BE2C (cell line): Measurements from ENCODE around the gene TIMP3.

Experiments used
- DNase-seq: peaks from one replicate; pipeline ENCODE4 v3.0.0-alpha.2; 2020
- H3K27me3 ChIP-seq: fragments of 250-450 bp; sonication (Bioruptor Pico); 2 replicates; pipeline ENCODE4 v1.5.1; 2020; ENCODE audit warnings: mild to moderate bottlenecking
- H3K36me3 ChIP-seq: fragments of 250-450 bp; sonication (Bioruptor Pico); 2 replicates; pipeline ENCODE4 v1.5.1; 2020; ENCODE audit warnings: mild to moderate bottlenecking
- H3K4me1 ChIP-seq: fragments of 250-450 bp; sonication (Bioruptor Pico); 2 replicates; pipeline ENCODE4 v1.5.1; 2020
- H3K4me3 ChIP-seq: 2 replicates; pipeline ENCODE4 v1.5.1; 2011; ENCODE audit warnings: low read depth, low read length
- H3K9me3 ChIP-seq: fragments of 250-450 bp; sonication (Bioruptor Pico); 2 replicates; pipeline ENCODE4 v1.5.1; 2020
- TF ChIP-seq, protein P1 (sequence below): IDR thresholded peaks from 2 replicates; pipeline ENCODE4 v1.5.1; 2012; ENCODE audit warnings: mild to moderate bottlenecking, low read depth, low read length

TIMP3 gene

DNA sequence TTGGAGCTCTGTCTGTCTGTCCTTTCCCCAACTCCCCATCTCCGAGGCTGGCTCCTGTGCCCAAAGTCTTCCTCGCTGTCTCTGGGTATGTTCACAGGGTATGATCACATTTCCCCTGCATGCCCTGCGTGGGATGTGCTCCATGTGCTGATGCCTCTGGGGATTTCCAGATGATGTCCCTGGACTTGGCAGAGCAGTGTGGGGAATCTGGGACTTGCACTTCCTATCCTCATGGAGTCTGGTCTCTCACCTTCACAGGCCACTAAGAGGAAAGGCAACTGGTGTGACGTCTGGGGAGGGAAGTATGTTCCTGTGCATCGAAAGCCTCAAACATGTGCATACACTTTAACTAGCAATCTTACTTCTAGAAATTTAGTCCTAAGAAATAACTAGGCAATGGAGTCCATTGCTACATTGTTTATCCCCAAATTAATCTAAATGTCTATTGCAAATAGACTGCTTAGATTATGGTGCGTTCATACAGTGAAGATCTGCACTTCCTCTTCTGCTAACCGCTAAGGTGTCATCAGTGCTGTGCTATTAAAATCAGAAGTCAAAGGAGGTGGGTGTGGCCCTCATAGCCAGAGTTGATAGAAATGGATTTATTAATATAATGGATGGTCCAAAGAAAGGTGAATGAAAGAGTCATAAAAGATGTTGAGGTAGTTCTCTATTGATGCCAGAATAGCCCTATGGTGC lies 20.8 kb downstream of the TIMP3 start:
- DNase-seq: no peak

DNA sequence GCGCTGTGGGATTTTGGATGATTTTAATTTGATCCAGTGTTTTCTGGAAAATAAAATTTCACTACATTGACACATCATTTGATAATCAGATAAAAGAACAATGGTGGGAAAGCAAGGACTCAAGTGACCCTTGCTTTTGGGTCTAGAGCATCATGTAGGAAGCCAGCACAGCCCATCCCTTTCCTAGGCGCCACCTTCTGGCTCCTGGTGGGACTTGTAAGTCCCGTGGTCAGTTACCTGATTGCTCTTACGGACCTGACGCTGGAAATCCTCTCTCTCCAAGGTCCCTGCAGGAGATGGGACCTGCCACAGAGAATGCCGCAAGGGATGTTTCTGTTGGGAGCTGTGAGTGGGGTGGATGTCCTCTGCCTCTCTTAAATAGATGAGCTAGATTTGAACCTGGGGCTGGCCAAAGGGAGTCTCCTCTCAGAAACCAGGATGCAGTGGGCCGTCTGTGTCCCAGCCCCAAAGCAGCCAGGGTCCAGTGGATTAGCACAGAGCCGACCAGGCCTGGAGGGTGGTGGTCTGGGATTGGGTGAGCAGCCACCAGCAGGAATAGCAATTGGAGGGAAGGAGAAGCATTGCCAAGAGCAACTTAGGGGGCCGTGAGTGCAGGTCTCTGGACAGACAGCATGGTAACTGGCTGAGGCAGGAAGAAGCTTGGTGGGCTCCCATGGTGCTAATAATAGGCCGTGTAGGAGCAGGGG lies 21.7 kb downstream of the TIMP3 start:
- H3K4me3 ChIP-seq: no peak overlapping the region
- H3K9me3 ChIP-seq: no peaks in the 10 kb centered on the region
- peak; percentile 54 for DNase-seq
- no peaks in the 10 kb centered on the region for H3K27me3 ChIP-seq
- H3K36me3 ChIP-seq: no peaks in the 10 kb centered on the region
- H3K4me1 ChIP-seq: no peaks in the 10 kb centered on the region; the same call in 1 of the 2 replicates
- TF ChIP-seq, protein P1, sequence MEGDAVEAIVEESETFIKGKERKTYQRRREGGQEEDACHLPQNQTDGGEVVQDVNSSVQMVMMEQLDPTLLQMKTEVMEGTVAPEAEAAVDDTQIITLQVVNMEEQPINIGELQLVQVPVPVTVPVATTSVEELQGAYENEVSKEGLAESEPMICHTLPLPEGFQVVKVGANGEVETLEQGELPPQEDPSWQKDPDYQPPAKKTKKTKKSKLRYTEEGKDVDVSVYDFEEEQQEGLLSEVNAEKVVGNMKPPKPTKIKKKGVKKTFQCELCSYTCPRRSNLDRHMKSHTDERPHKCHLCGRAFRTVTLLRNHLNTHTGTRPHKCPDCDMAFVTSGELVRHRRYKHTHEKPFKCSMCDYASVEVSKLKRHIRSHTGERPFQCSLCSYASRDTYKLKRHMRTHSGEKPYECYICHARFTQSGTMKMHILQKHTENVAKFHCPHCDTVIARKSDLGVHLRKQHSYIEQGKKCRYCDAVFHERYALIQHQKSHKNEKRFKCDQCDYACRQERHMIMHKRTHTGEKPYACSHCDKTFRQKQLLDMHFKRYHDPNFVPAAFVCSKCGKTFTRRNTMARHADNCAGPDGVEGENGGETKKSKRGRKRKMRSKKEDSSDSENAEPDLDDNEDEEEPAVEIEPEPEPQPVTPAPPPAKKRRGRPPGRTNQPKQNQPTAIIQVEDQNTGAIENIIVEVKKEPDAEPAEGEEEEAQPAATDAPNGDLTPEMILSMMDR: peak; percentile 65

More for the DNA sequence above, 20.8 kb downstream of the TIMP3 start:
- H3K4me3 ChIP-seq: no peak overlapping the region
- TF ChIP-seq, protein P1: no peak
- no peaks in the 10 kb centered on the region for H3K36me3 ChIP-seq
- H3K27me3 ChIP-seq: no peaks in the 10 kb centered on the region
- H3K4me1 ChIP-seq: no peaks in the 10 kb centered on the region; the same call in 1 of the 2 replicates
- H3K9me3 ChIP-seq: no peaks in the 10 kb centered on the region

DNA sequence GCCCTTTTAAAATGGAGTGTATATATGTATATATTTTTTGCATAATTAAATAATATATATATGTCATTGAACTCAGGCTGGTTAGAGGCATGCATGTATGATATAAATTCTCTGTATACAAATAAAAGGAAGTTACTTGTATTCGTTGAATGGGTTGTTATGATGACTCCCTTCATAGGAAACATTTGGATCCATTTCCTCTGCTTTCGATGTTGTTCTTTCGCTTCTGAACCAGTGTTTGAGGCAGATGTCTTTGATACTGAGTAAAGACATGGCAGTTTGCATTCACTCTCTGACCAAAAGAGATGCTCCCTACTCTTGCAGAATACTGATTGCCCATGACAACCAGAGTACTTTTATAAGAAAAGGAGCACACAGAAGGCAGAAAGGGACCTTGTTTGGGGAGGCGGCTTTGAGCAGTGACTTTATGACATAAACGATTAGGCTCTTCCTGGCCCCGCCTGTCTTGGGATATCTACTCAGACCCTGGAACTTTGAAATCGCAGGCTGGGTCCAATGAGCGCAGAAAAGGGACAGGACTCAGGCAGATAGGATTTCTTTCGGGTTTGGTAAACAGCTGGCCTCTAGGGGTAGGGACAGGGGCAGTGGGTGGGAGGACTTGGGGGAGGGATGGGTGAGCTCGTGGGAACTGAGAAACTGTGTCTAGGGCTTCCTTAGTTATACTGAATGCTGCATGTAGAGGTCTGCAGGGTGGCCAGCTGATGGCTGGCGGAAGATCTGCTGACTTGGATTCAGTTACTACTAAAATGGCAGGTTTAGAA lies 23.2 kb downstream of the TIMP3 start:
- DNase-seq: no peak

DNA sequence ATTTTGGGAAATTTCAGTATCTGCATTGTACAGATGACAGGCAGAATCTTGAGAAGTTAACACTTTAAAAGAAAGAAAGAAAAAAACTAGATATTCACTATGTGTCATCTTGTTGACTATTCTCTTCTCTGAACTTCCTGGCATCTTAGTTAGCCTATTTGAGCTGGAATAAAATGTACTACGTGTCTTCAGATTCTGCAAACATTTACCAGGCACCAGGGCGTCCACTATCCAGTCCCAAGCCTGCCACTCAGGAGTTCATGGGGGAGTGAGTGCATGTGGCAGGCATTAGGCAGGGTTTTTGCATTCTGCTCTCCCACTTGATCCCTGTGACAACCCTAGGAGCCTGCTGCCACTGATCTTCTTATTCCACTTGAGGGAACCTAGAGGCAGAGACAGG lies 25.0 kb downstream of the TIMP3 start:
- Histone ChIP-seq H3K9me3 (no peaks in the 10 kb centered on the region), H3K27me3 (no peaks in the 10 kb centered on the region), H3K4me3 (no peak overlapping the region), H3K36me3 (no peaks in the 10 kb centered on the region), H3K4me1 (no peaks in the 10 kb centered on the region; the same call in 1 of the 2 replicates)
- no peak for DNase-seq
- TF ChIP-seq, protein P1: no peak

More for the DNA sequence above, 23.2 kb downstream of the TIMP3 start:
- TF ChIP-seq, protein P1: no peak
- Histone ChIP-seq H3K36me3 (no peaks in the 10 kb centered on the region), H3K27me3 (no peaks in the 10 kb centered on the region), H3K4me3 (no peak overlapping the region), H3K9me3 (no peaks in the 10 kb centered on the region), H3K4me1 (no peaks in the 10 kb centered on the region; the same call in 1 of the 2 replicates)

DNA sequence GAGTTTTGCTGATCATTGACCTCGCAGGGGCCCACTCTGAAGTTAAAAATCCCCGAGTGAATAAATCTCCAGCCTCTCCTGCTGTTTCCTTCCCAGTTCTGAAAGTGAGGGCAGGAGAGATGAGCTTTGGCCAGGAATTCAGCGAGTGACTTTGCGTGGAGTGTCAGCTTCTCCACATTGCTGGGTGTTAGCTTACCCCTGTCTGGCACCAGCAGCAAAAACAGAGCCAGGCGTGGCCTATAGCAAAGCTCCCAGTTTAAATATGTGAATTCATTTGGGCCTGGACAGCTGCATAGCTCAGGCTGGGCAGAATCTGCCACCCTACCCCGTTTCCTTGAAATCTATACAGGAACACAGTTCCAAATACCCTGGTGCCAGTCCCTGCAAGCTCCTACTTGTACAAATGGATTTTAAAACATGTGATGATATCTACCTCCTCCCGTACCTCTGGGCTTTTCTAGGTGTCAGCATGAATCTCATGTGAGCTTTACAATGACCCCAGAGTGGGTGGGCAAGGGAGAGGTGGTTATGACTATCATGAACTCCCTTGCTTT lies 25.6 kb downstream of the TIMP3 start:
- H3K27me3 ChIP-seq: no peaks in the 10 kb centered on the region
- no peaks in the 10 kb centered on the region for H3K36me3 ChIP-seq
- TF ChIP-seq, protein P1: no peak
- no peaks in the 10 kb centered on the region; the same call in 1 of the 2 replicates for H3K4me1 ChIP-seq
- H3K4me3 ChIP-seq: no peak overlapping the region
- DNase-seq: no peak
- no peaks in the 10 kb centered on the region for H3K9me3 ChIP-seq
